Caco-2 (cell line): Measurements from ENCODE around the gene MINK1. TPM values are rescaled to one million over a fixed set of nuclear protein-coding genes. Genes with fewer than 3 reads are reported as not detected.

Source experiments
- BruUV-seq: library from RNA; stranded (reverse); fragments of 400-500 nt; replicated peaks from 2 replicates; lab custom pipeline; 2021; lab: Mats Ljungman, UMichigan
- CTCF ChIA-PET: fragments of 300-600 bp; sonication (Branson Sonifier 250); formaldehyde crosslinking; loops from one replicate; lab custom pipeline; 2022; ENCODE audit warnings: antibody characterized with exemption; lab: Charles Lee
- POLR2A ChIA-PET: fragments of 300-600 bp; sonication (Branson Sonifier 250); formaldehyde crosslinking; loops from one replicate; lab custom pipeline; 2022; ENCODE audit warnings: antibody characterized with exemption; lab: Charles Lee
- DNase-seq, 2 experiments: peaks; one replicate each; pipeline versions ENCODE4 v3.0.0 to v3.0.0-alpha.2; 2020 to 2022
- H3K27me3 ChIP-seq: replicated peaks from 2 replicates; pipeline ENCODE4 v1.6.0; 2011; ENCODE audit warnings: low read length; ENCODE audit not compliant: control insufficient read depth, insufficient read depth
- H3K36me3 ChIP-seq: 2 replicates; pipeline ENCODE4 v1.5.1; 2011; ENCODE audit warnings: low read length; ENCODE audit not compliant: control insufficient read depth, insufficient read depth
- H3K4me1 ChIP-seq: fragments of 250-450 bp; sonication (Bioruptor Pico); 2 replicates; pipeline ENCODE4 v1.5.1; 2020; ENCODE audit warnings: mild to moderate bottlenecking
- H3K4me3 ChIP-seq: 2 replicates; pipeline ENCODE4 v1.5.1; 2011; ENCODE audit warnings: low read depth, mild to moderate bottlenecking, control low read depth, low read length
- H3K9me3 ChIP-seq: fragments of 250-450 bp; sonication (Bioruptor Pico); 2 replicates; pipeline ENCODE4 v1.5.1; 2020; ENCODE audit warnings: mild to moderate bottlenecking, moderate library complexity
- H3K27ac Mint-ChIP-seq: one replicate; pipeline ENCODE4 v1.8.0; 2022; ENCODE audit warnings: mixed read lengths; ENCODE audit not compliant: unreplicated experiment
- H3K27me3 Mint-ChIP-seq: one replicate; pipeline ENCODE4 v1.8.0; 2022; ENCODE audit warnings: mixed read lengths; ENCODE audit not compliant: insufficient read depth, unreplicated experiment
- H3K36me3 Mint-ChIP-seq: one replicate; pipeline ENCODE4 v1.8.0; 2022; ENCODE audit warnings: mild to moderate bottlenecking, mixed read lengths; ENCODE audit not compliant: insufficient read depth, unreplicated experiment
- H3K4me1 Mint-ChIP-seq: one replicate; pipeline ENCODE4 v1.8.0; 2022; ENCODE audit warnings: low read depth, mixed read lengths; ENCODE audit not compliant: unreplicated experiment
- H3K4me3 Mint-ChIP-seq: one replicate; pipeline ENCODE4 v1.8.0; 2022; ENCODE audit warnings: mild to moderate bottlenecking, moderate library complexity, mixed read lengths; ENCODE audit not compliant: unreplicated experiment
- H3K9me3 Mint-ChIP-seq: one replicate; pipeline ENCODE4 v1.8.0; 2022; ENCODE audit warnings: mixed read lengths; ENCODE audit not compliant: unreplicated experiment
- CTCF ChIP-seq, 2 experiments: fragments of 200-600 bp in 1 of 2; IDR thresholded peaks; 1 replicate in 1 of 2; 2 replicates in 1 of 2; pipeline versions ENCODE4 v1.5.1 to v1.8.0; 2011 to 2022; ENCODE audit warnings: antibody characterized with exemption in 1 of 2, control low read depth in 1 of 2, inconsistent platforms in 1 of 2, low read depth in 1 of 2, low read length in 1 of 2, mild to moderate bottlenecking in 1 of 2, moderate library complexity in 1 of 2; ENCODE audit not compliant: insufficient read depth in 1 of 2, severe bottlenecking in 1 of 2, unreplicated experiment in 1 of 2
- intact Hi-C: fragments of 100-400 bp; cut with micrococcal nuclease; formaldehyde crosslinking; loops from one replicate; pipeline ENCODE4 v1.10.0; 2022; ENCODE audit not compliant: unreplicated experiment
- total RNA-seq: library from RNA; stranded (reverse); gene quantifications from 2 replicates; pipeline ENCODE4 v1.2.3, GENCODE V29; 2022

The MINK1 gene
- total RNA-seq, 1 experiment from 2014 or later, result 47.7 TPM

GRCh38 chr17:4838309-4838785 lies 5.2 kb downstream of the MINK1 start:
- Mint-ChIP-seq H3K4me3 (no peak overlapping the region), H3K27ac (no peak overlapping the region), H3K4me1 (peaks cover 20% of the 10 kb centered on the region), H3K36me3 (peaks cover 15% of the 10 kb centered on the region), H3K9me3 (no peaks in the 10 kb centered on the region), H3K27me3 (no peaks in the 10 kb centered on the region)
- no TSS peak for BruUV-seq
- POLR2A ChIA-PET, result no interaction called here
- no peaks in the 10 kb centered on the region for H3K36me3 ChIP-seq
- no peak for TF ChIP-seq CTCF (IDR thresholded peaks at IDR 0.05; ENCODE audit: insufficient read depth in 1 of 2, low read depth in 1 of 2, low read length in 1 of 2, severe bottlenecking in 1 of 2, unreplicated experiment in 1 of 2)
- DNase-seq, result no peak
- H3K4me3 ChIP-seq, result no peak overlapping the region
- intact Hi-C loops, result no loop called here
- no peaks in the 10 kb centered on the region for H3K27me3 ChIP-seq
- peaks cover 13% of the 10 kb centered on the region for H3K4me1 ChIP-seq
- H3K9me3 ChIP-seq, result no peaks in the 10 kb centered on the region
- CTCF ChIA-PET, result no interaction called here

GRCh38 chr17:4839221-4839620 lies 6.1 kb downstream of the MINK1 start:
- POLR2A ChIA-PET, result no interaction called here
- Mint-ChIP-seq H3K9me3 (no peaks in the 10 kb centered on the region), H3K4me1 (peaks cover 20% of the 10 kb centered on the region), H3K36me3 (peaks cover 7% of the 10 kb centered on the region), H3K27me3 (no peaks in the 10 kb centered on the region), H3K4me3 (no peak overlapping the region), H3K27ac (peak overlapping the region; percentile 41)
- intact Hi-C loops, result no loop called here
- no TSS peak for BruUV-seq
- Histone ChIP-seq H3K9me3 (no peaks in the 10 kb centered on the region), H3K4me1 (peaks cover 13% of the 10 kb centered on the region), H3K4me3 (no peak overlapping the region), H3K27me3 (no peaks in the 10 kb centered on the region), H3K36me3 (no peaks in the 10 kb centered on the region)
- no peak for TF ChIP-seq CTCF (IDR thresholded peaks at IDR 0.05; ENCODE audit: insufficient read depth in 1 of 2, low read depth in 1 of 2, low read length in 1 of 2, severe bottlenecking in 1 of 2, unreplicated experiment in 1 of 2)
- DNase-seq, result no peak
- CTCF ChIA-PET, result no interaction called here

- intact Hi-C loops, result no loop called here
- Histone ChIP-seq H3K9me3 (no peaks in the 10 kb centered on the region), H3K27me3 (no peaks in the 10 kb centered on the region), H3K36me3 (no peaks in the 10 kb centered on the region), H3K4me1 (peaks cover 4% of the 10 kb centered on the region), H3K4me3 (no peak overlapping the region)
- no peak for TF ChIP-seq CTCF (IDR thresholded peaks at IDR 0.05; ENCODE audit: insufficient read depth in 1 of 2, low read depth in 1 of 2, low read length in 1 of 2, severe bottlenecking in 1 of 2, unreplicated experiment in 1 of 2)
- no peak for DNase-seq
- POLR2A ChIA-PET, result no interaction called here
- peak overlapping the region; percentile 33 for H3K27ac Mint-ChIP-seq
- no peaks in the 10 kb centered on the region for H3K9me3 Mint-ChIP-seq
- no TSS peak for BruUV-seq
- H3K36me3 Mint-ChIP-seq, result peaks cover 11% of the 10 kb centered on the region
- H3K27me3 Mint-ChIP-seq, result no peaks in the 10 kb centered on the region
- CTCF ChIA-PET, result no interaction called here
- no peak overlapping the region for H3K4me3 Mint-ChIP-seq
- peaks cover 13% of the 10 kb centered on the region for H3K4me1 Mint-ChIP-seq
Measured at GRCh38 chr17:4839965-4840892, 7.1 kb downstream of the MINK1 start.
